Measurements from ENCODE around the gene HOXD12. TPM values are rescaled to one million over a fixed set of nuclear protein-coding genes. Genes with fewer than 3 reads are reported as not detected.

The HOXD12 gene
- total RNA-seq, 1 experiment from 2014 or later: 2.2 TPM

DNA sequence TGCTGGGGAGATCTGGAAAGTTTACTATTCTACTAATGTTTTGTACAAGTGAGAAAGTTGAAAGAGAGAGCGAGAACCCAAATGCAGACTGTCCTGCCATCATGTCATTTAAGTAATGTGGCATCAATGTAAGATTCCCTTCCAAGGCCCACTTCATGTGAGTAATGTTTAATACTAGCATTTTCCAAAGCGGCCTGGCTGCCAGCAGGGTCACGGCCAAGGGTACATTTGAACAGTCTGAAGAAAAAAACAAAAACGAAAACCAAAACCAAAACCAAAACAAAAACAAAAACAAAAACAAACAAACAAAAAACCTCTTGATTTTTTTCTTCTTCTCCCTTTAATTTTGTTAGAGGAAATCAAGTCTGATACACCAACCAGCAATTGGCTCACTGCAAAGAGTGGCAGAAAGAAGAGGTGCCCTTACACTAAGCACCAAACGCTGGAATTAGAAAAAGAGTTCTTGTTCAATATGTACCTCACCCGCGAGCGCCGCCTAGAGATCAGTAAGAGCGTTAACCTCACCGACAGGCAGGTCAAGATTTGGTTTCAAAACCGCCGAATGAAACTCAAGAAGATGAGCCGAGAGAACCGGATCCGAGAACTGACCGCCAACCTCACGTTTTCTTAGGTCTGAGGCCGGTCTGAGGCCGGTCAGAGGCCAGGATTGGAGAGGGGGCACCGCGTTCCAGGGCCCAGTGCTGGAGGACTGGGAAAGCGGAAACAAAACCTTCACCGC lies 19.2 kb downstream of the HOXD12 start:
- DNase-seq (ENCODE audit: low spot score): no peak

DNA sequence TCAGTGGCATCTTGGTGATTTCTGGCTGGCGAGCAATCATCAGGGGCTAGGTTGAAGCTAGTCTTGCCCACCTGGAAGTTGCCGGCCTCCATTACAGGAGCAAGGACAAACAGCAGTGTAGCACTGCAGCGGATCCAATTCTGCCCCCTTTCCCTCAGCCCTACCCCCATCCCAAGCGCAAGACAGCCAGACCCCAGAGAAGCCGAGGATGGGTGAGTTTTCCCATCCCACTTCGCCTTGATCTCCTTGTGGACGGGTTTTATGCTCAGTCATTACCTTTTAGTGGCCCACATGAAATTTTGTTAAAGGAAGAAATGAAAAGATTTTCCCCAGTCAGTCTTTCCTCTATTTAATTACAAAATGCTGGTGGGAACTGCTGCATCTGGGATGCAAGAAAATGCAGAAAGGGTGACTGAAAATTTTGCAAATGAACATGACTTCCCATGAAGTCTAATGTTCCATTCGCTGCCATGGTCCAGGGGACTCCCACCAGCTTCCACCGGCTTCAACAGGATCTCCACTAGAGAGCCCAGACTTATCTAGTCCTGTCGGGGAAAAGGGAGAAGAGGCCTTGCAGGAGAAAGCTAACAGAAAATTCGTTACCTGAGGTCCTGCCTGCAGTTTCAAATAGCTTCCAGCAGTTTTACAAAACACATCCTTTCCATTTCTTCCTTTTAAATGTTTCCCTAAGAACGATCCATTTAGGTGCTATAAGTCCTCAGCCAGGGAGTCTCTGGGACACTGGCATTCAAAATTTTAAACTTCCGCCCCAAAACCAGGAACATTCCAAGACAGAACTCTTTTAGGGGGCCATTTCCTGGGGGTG lies 21.0 kb downstream of the HOXD12 start:
- DNase-seq (ENCODE audit: low spot score): no peak

DNA sequence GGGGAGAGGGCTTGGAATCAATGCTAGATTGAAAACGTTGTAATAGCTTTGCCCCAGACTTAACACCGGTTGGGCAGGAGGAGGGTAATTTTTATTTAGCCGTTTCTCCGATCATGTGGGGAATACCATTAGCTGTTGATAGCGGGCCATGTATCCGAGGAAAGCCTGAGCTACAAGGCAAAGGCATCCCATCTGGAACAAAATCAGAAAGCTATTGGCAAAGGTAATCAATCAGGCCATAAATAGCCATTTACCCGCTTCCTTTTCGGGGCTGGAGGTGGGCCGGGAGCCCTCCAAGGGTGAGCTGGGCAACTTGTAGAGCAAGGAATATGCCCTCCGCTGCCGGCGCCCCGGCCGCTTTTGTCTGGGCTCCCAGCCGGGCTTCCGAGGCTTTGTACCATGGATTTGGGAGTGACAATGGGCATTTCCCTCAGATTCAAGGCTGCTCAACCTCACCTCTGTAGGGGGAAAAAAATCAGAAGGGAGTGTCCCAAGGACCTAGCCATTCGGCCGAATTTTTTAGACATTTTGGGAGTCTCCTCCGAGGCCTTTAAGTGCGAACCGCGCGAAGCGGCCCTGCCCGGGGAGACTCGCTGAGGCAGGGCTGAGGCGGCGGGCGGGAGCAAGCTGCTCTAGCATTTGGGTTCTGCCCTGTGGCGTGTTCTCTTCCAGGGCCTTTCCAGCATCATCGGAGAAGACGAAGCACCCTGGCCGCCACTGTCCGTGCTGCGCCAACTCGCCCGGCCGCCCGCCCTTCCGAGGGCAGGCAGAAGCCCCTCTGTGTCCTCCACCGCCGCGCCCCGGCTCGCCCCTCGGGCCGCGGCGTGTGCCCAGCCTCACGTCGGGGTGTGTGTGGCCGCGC lies 21.8 kb downstream of the HOXD12 start:
- no peak for DNase-seq (ENCODE audit: low spot score)

DNA sequence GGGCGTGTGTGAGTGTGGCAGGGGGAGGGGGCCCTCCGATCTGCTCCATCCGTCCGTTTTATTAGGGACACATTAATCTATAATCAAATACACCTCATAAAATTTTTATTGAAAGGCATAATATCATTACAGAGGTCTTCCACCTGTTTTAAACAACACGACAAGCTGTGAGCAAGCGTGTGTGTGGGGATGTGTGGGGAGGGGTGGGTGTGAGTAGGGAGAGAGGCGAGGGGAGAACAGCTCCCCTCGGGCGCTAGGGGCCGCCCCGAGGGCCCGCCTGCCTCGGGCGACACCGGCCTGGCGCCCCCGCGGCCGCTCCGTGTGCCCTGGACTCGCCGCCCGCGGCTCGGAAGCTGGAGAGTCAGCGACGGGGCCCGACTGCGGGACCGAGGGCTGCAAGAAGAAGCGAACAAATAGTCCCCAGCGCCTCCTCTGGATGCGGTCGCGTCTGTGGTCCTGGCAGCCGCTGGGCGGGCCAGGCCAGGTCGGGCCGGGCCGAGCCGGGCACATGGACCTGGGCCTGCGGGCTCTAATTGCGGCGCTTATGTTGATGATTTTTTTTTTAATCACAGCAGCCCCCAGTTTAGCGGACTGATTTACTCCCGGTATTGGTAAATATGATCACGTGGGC lies 22.6 kb downstream of the HOXD12 start:
- DNase-seq (ENCODE audit: low spot score): peak; percentile 37

DNA sequence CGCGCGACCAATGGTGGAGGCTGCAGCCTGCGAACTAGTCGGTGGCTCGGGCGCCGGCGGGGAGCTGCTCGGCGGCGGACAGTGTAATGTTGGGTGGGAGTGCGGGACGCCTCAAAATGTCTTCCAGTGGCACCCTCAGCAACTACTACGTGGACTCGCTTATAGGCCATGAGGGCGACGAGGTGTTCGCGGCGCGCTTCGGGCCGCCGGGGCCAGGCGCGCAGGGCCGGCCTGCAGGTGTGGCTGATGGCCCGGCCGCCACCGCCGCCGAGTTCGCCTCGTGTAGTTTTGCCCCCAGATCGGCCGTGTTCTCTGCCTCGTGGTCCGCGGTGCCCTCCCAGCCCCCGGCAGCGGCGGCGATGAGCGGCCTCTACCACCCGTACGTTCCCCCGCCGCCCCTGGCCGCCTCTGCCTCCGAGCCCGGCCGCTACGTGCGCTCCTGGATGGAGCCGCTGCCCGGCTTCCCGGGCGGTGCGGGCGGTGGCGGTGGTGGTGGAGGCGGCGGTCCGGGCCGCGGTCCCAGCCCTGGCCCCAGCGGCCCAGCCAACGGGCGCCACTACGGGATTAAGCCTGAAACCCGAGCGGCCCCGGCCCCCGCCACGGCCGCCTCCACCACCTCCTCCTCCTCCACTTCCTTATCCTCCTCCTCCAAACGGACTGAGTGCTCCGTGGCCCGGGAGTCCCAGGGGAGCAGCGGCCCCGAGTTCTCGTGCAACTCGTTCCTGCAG lies 23.3 kb downstream of the HOXD12 start, which contains the start of gene HOXD9:
HOXD9 (plus strand) TSS at position 37 of the 728 bp plus-strand sequence; CDS start at position 87, 50 bp downstream.
- no peak for DNase-seq (ENCODE audit: low spot score)

DNA sequence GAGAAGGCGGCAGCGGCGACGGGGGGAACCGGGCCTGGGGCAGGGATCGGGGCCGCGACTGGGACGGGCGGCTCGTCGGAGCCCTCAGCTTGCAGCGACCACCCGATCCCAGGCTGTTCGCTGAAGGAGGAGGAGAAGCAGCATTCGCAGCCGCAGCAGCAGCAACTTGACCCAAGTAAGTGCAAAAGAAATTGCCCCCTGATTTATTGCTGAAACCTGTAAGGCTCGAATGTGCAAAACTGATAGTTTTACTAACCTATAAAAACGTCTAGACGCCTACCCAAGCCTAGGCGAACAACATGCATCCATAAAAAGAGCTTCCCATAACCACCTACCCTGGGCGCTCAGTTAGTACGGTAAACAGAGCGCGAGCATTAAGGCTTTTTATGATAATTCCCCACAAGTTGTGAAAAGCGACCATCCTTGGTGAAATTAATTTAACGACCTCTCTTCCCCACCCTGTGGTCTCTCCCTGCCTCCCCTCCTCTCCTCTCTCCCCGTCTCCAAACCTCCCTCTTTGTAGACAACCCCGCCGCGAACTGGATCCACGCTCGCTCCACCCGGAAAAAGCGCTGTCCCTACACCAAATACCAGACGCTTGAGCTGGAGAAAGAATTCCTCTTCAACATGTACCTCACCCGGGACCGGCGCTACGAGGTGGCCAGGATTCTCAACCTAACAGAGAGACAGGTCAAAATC lies 24.0 kb downstream of the HOXD12 start:
- no peak for DNase-seq (ENCODE audit: low spot score)

DNA sequence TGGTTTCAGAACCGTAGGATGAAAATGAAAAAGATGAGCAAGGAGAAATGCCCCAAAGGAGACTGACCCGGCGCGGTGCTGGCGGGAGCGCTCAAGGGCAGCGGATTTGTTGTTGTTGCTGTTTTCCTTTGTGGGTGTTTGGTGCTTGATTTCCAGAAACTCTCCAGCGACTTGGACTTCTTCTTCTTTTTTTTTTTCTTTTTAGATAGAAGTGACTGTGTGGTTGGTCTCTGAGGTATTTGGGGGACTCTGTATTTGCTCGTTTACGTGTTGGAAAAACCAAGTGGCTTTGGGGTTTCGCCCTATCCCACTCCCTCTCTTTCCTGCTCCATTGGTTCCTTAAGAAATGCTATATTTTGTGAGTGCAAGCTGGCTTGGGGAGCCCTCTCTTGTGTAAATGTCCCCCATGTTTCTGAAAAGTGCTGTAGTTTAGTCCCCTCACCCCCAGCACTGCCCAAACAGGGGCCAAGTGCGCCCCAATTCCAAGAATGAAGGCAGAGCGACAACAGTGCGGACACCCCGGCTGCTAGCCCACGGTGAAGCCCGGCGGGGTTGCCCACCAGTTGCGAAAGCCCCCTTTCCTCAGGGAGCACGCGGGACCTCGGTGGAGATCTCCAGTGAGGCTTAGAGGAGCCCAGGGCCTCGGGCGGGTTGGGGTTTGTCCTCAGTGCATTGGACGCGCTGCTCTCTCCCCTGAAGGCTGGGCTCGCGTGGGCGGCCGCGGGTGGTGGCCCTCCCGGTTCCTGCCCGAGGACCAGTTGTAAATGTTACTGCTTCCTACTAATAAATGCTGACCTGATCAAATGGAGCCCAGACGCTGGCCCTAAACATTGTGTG lies 24.7 kb downstream of the HOXD12 start:
- no peak for DNase-seq (ENCODE audit: low spot score)

DNA sequence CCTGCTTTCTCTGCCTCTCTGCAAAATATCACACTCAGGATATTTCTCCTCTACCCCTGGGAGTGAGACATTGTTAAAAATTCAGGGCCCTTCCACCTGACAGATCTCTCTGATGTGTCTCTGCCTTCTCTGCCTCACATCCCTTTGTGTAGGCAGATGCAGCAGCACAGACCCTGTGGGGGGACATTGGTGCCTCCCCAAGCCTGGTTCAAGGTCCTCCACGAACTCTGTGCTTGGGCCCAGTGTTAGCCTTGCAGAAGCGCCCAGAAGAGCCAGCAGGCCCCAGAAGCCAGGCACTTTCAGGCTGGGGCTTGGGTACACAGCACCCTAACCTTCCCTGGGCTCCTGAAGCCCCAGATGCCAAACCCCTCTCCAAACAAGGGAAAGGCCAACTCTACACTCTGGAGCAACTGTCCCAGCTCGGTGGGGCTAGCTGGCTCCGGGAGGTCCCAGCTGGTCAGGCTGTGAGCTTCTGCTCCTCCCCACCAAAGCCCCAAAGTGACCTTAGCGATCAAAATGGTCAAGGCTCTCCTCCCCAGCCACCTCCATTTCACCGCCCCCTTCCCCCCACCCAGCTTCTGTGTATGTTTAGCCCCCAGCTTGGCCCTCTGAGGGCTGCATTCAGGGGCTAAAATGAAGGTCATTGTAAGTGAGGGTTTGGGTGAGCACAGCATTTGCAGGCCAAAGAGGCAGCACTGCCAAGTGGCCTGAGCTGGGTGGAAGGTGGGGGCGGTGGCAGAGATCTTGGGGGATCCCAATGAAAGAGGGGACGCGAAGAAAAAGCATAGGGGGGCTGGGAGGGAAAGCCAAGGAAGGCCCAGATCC lies 25.6 kb downstream of the HOXD12 start:
- DNase-seq (ENCODE audit: low spot score): no peak

DNA sequence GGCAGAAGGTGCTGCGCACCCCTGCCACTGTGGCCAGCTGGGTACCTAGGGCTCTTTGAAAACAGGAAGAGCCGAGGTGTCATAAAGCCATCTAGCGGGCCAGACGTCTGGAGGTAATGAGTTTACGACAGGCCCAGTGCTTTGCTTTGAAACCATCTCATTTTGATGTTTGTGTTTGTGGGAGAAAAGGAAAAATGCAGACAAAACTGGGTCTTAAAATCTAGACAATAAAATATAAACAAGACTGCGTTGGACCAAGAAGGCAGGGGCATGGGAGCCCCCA lies 26.1 kb downstream of the HOXD12 start:
- no peak for DNase-seq (ENCODE audit: low spot score)

DNA sequence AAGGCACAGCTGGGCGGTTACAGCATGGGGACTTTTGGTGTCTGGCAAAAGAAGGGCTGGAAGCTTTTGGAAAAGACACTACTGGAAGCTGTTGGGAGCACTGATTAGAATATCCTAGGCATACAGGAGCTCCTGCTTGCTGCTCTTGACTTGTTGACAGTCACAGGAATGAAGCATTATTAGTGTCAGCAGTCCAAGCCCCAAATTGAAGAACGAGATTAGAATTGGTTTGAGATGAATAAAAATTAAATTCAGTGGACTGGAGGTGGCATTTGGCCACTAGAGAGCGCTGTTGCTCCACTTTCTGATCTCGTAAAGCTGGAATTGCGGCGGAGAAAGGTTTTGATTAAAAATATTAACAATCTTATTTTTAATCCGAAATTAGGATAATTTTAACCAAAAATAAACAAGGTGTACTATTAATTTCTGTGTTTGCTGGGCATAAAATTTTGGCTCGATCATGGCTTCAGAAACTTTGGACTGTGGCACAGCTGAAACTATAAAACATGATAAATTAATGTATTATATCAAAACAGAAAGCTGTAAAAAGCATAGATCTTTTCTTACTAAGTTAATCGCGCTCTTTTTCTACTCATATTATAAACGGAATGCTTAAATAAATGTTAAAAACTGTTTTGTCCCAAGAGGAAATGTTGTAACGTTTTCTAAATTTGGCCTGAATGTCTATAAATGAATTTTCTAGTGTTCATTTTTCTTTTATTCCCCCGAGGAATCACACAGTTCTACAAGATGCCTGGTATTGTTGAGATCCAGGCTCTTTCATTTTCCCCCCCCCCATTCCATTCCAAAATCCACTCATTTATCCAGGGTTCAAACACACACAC lies 27.6 kb downstream of the HOXD12 start:
- peak; percentile 75 for DNase-seq (ENCODE audit: low spot score)

DNA sequence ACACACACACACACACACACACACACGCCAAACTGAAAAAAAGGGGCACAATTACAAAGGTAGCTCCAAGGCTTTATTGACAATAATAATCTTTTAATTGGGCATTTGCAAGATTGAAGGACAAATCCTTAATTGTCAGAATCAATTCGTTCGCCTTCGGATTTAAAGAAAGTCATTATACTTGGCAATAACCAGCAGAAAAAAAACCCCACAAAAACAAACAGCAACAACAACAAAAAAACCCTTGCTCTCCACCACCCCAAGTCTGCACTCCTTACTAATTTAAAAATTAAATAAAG lies 28.1 kb downstream of the HOXD12 start:
- no peak for DNase-seq (ENCODE audit: low spot score)

DNA sequence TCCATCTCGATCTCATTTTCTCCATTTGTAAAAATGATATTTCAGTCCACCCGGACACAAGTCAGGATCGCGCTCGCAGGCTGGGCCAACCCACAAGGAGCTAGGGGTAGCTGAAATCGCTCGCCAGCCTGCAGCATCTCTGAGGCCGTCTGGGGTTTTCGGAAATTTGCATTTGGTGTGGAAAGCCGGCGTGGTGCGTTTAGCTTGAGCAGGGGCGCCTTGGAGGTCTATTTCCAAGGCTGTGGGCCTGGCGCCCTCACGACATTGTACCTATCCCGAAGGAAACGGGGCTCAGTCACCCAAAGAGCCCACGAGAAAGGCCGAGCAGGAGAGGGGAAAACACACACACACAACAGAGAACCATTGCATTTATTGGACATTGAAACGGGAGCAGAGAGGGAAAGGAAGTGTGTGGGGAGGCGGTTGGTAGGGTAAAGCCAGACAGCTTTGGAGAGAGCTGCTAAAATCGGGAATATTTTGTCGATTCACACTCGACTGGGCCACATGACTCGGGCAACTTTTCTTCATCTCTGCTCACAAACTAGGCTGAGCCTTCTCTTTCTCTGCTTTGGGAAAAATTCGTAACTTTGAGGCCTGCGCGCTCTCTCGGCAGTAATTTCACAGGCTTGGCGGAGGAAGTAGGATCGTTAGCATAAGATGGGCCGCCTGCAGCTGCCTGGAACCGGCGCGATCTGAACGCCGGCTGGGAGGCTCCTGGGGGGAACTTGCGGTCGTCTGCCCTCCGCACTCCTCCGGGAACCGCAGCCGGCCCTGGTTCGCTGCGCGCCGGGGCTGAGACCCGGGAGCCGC lies 28.8 kb downstream of the HOXD12 start:
- no peak for DNase-seq (ENCODE audit: low spot score)

DNA sequence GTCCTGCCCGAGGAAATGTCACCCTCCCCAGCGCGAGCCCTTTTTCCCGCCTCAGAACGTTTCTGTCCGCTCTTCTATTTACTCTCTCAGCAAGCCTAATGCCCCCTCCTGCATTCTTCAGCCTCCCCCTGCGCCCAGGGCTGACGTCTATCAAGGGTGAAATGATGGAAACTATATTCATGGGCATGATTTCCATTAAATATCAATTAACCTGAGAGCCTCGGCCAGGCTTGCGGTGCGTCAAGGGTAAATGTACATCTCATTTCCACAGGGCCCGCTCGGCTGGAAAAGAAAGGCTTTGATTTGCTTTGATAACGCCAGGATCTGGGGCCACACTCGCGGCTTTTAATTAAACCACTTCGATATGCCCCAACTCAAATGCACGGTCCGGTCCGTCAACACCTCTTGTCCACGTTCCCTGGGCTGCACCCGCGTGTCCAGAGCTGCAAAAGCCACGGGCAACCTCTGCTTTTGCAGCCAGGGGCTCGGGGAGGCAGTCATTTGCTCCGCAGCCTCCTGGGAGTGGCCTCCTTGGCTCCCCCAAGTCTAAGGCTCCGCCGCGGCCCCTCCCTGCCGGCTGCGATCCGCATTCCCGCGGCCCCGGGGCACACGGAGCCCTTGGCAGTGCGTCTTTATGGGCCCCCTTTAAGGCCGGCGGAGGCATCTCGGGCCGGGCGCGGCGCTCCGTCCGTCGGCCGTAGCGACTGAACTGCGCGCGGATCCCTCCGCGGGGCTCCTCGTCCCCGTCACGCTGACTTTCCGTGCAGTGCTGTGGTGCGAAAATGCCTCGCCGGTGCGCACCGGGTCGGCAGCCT lies 29.6 kb downstream of the HOXD12 start, which contains the start of gene HOXD8:
HOXD8 (plus strand) TSS at position 724 of the 815 bp plus-strand sequence. CDS start 662 bp downstream, outside the sequence.
- DNase-seq (ENCODE audit: low spot score): no peak

DNA sequence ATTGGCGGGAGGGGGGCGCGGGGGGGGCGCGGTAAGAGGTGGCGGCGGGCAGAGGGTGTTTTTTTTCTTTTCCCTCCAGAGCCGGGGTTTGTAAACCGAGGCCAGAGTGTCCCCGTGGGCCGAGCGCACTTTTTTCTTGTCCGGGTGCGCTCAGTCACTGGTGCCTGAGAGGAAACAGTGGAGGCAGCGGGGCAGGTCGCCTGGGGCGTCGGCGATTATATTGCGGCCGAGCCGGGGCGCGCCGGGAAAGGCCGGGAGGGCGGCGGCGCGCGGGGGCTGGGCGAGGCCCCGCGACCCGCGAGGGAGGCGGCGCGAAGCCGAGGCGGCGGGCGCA lies 30.2 kb downstream of the HOXD12 start:
- no peak for DNase-seq (ENCODE audit: low spot score)

DNA sequence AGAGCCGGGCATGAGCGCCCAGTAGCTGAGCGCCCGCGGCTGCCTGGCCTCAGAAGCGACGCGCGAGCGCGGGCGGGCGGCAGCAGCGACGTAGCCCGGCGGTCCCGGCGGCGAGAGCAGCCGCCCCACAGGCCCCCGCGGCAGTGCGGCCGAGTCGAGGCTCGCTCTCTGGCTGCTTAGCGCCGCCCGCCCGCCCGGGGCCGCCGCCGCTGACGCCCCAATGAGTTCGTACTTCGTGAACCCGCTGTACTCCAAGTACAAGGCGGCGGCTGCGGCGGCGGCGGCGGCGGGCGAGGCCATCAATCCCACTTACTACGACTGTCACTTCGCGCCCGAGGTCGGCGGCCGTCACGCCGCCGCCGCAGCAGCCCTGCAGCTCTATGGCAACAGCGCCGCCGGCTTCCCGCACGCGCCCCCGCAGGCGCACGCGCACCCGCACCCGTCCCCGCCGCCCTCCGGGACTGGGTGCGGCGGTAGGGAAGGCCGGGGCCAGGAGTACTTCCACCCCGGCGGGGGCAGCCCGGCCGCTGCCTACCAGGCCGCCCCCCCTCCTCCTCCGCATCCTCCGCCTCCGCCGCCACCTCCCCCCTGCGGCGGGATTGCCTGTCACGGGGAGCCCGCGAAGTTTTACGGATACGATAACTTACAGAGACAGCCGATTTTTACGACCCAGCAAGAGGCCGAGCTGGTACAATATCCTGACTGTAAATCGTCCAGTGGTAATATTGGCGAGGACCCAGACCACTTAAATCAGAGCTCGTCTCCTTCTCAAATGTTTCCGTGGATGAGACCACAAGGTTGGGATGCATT lies 30.8 kb downstream of the HOXD12 start:
- DNase-seq (ENCODE audit: low spot score): peak; percentile 19
